Measurements from ENCODE around the gene SEMA3C.
A peak's percentile ranks its signal among the peaks of the same experiment; 100 is the strongest.
"Not testable (repeated sequence)": the region's sequence is repeated elsewhere in the genome, so short reads cannot be mapped to it uniquely, and the experiment has no call there.

SEMA3C gene

DNA sequence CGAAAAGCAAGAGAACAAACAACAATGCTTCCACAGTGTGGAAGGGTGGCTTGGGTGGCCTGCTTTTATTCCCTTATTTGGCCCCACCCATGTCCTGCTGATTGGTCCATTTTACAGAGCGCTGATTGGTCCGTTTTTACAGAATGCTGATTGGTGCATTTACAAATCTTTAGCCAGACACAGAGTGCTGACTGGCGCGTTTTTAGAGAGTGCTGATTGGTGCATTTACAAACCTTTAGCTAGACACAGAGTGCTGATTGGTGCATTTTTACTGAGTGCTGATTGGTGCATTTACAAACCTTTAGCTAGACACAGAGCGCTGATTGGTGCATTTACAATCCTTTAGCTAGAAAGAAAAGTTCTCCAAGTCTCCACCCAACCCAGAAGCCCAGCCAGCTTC is 8.1 kb upstream of the SEMA3C start:
- not testable (repeated sequence) for H2AFZ ChIP-seq (ENCODE audit: low read length, unreplicated experiment); H3K79me2 ChIP-seq (ENCODE audit: control insufficient read depth, insufficient read depth, low read length, unreplicated experiment); H3K4me3 ChIP-seq (ENCODE audit: low read depth, low read length); H3K4me1 ChIP-seq (ENCODE audit: control insufficient read depth, insufficient read depth, low read length, unreplicated experiment); H3K36me3 ChIP-seq (ENCODE audit: insufficient read depth, low read length); H3K27me3 ChIP-seq (ENCODE audit: insufficient read depth, low read length); H3K27ac ChIP-seq (ENCODE audit: low read depth, low read length)

GRCh38 chr7:80924090-80924489 is 5.2 kb upstream of the SEMA3C start:
- no peak overlapping the region for H3K27ac ChIP-seq (ENCODE audit: low read depth, low read length)
- H3K79me2 ChIP-seq (ENCODE audit: control insufficient read depth, insufficient read depth, low read length, unreplicated experiment) = no peaks in the 10 kb centered on the region
- H3K4me3 ChIP-seq (ENCODE audit: low read depth, low read length) = no peak overlapping the region
- H3K4me1 ChIP-seq (ENCODE audit: control insufficient read depth, insufficient read depth, low read length, unreplicated experiment) = peaks cover 22% of the 10 kb centered on the region
- no peak overlapping the region for H2AFZ ChIP-seq (ENCODE audit: low read length, unreplicated experiment)
- H3K36me3 ChIP-seq (ENCODE audit: insufficient read depth, low read length) = no peaks in the 10 kb centered on the region
- no peaks in the 10 kb centered on the region for H3K27me3 ChIP-seq (ENCODE audit: insufficient read depth, low read length)

DNA sequence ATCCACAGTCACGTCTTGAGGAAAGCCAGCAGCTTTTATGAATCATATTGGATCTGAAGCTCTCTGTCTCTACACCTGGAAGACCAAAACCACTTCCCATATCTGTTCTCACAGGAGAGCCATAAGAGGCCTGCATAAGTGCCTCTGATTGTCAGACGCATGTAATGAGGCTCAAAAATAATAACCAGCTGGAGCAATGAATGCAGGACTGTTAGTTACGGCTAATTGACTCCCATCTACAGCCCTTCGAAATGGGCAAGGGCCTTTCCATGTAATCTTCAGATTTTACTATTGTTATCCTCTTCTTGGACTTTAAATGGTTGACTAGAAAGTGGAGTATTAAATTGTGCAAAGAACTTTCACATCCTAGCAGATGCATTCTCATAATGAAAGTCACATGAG is 4.4 kb upstream of the SEMA3C start:
- peaks cover 6% of the 10 kb centered on the region for H3K79me2 ChIP-seq (ENCODE audit: control insufficient read depth, insufficient read depth, low read length, unreplicated experiment)
- no peak overlapping the region for H2AFZ ChIP-seq (ENCODE audit: low read length, unreplicated experiment)

DNA sequence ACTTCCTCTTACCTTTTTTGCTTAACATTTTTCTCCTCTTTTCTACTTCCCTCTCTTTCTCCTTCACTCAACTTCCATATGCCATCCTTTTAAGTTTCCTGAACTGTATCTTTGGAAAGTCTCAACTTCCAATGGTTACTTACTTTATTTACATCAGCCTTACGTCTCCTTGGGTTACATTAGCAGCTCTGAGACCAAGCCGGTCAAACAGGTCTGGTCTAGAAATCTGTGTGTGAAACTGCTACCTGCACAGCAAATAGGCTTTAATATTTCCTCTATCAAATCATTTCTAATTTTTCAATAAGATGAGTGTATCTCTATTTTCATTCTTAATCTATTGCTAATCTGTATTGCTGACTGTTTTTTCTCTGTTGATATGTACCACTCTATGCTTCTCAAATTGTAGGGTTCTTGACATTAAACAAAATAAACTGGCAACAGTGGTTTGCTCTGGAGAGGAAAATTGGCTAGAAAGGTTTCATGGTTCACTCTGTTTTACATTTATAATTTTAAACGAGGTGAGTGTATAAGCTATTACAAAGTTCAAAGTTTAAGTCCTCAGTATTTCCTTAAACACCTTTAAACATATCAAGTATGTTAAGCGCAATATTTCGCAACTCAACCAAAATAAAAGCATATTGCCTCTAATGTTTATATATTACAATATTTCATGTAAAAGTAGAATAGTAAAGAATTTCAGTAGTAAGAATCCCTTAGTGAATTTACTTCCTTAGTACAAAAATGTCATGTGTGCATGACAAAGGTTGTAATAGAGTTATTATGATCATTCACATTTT is 3.6 kb upstream of the SEMA3C start:
- Histone ChIP-seq H3K79me2 (ENCODE audit: control insufficient read depth, insufficient read depth, low read length, unreplicated experiment) (peaks cover 14% of the 10 kb centered on the region), H3K4me3 (ENCODE audit: low read depth, low read length) (no peak overlapping the region), H3K27ac (ENCODE audit: low read depth, low read length) (no peak overlapping the region), H3K4me1 (ENCODE audit: control insufficient read depth, insufficient read depth, low read length, unreplicated experiment) (peaks cover 22% of the 10 kb centered on the region), H3K27me3 (ENCODE audit: insufficient read depth, low read length) (no peaks in the 10 kb centered on the region), H3K36me3 (ENCODE audit: insufficient read depth, low read length) (no peaks in the 10 kb centered on the region), H2AFZ (ENCODE audit: low read length, unreplicated experiment) (peak overlapping the region; percentile 24)

More for the DNA sequence above, 4.4 kb upstream of the SEMA3C start:
- Histone ChIP-seq H3K27ac (ENCODE audit: low read depth, low read length) (no peak overlapping the region), H3K4me1 (ENCODE audit: control insufficient read depth, insufficient read depth, low read length, unreplicated experiment) (peaks cover 22% of the 10 kb centered on the region), H3K4me3 (ENCODE audit: low read depth, low read length) (no peak overlapping the region), H3K27me3 (ENCODE audit: insufficient read depth, low read length) (no peaks in the 10 kb centered on the region), H3K36me3 (ENCODE audit: insufficient read depth, low read length) (no peaks in the 10 kb centered on the region)

- Histone ChIP-seq H3K79me2 (ENCODE audit: control insufficient read depth, insufficient read depth, low read length, unreplicated experiment) (peaks cover 26% of the 10 kb centered on the region), H3K4me3 (ENCODE audit: low read depth, low read length) (no peak overlapping the region), H3K4me1 (ENCODE audit: control insufficient read depth, insufficient read depth, low read length, unreplicated experiment) (peaks cover 30% of the 10 kb centered on the region), H2AFZ (ENCODE audit: low read length, unreplicated experiment) (no peak overlapping the region), H3K27ac (ENCODE audit: low read depth, low read length) (peak overlapping the region; percentile 26; the same call in 1 of the 2 replicates), H3K36me3 (ENCODE audit: insufficient read depth, low read length) (peaks cover 1% of the 10 kb centered on the region), H3K27me3 (ENCODE audit: insufficient read depth, low read length) (no peaks in the 10 kb centered on the region)
Measured at GRCh38 chr7:80921130-80921529, 2.3 kb upstream of the SEMA3C start.

DNA sequence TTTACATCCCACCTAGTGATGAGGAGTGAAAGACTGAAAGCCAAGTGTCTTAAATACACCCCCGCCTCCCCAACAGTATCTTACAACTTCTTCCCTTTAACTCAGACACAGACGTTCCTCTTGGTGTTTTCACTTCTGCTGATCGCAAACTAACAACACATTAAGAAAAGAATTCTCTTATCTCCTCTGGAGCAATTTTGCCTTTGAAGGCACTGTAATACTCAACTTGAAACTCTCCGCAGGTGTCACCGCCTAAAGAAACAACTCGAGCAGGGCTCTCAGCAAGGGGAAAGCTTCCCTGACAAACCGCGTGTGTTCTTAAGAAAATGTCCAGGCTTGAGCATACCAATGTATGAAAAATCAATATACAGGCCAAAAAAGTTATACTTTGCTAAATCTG is 452 bp downstream of the SEMA3C start:
- H3K79me2 ChIP-seq (ENCODE audit: control insufficient read depth, insufficient read depth, low read length, unreplicated experiment) = peaks cover 51% of the 10 kb centered on the region
- peaks cover 49% of the 10 kb centered on the region for H3K4me1 ChIP-seq (ENCODE audit: control insufficient read depth, insufficient read depth, low read length, unreplicated experiment)
- no peaks in the 10 kb centered on the region for H3K27me3 ChIP-seq (ENCODE audit: insufficient read depth, low read length)
- peak overlapping the region; percentile 99 for H3K4me3 ChIP-seq (ENCODE audit: low read depth, low read length)
- H3K27ac ChIP-seq (ENCODE audit: low read depth, low read length) = peak overlapping the region; percentile 66
- H2AFZ ChIP-seq (ENCODE audit: low read length, unreplicated experiment) = peak overlapping the region; percentile 48
- H3K36me3 ChIP-seq (ENCODE audit: insufficient read depth, low read length) = peaks cover 28% of the 10 kb centered on the region

- peak overlapping the region; percentile 34 for H3K27ac ChIP-seq (ENCODE audit: low read depth, low read length)
- H3K4me3 ChIP-seq (ENCODE audit: low read depth, low read length) = peak overlapping the region; percentile 99
- peaks cover 64% of the 10 kb centered on the region for H3K79me2 ChIP-seq (ENCODE audit: control insufficient read depth, insufficient read depth, low read length, unreplicated experiment)
- H3K4me1 ChIP-seq (ENCODE audit: control insufficient read depth, insufficient read depth, low read length, unreplicated experiment) = peaks cover 56% of the 10 kb centered on the region
- peaks cover 39% of the 10 kb centered on the region for H3K36me3 ChIP-seq (ENCODE audit: insufficient read depth, low read length)
- H2AFZ ChIP-seq (ENCODE audit: low read length, unreplicated experiment) = no peak overlapping the region
- H3K27me3 ChIP-seq (ENCODE audit: insufficient read depth, low read length) = no peaks in the 10 kb centered on the region
Measured at GRCh38 chr7:80916770-80917741, 1.8 kb downstream of the SEMA3C start.

- Histone ChIP-seq H3K27me3 (ENCODE audit: insufficient read depth, low read length) (no peaks in the 10 kb centered on the region), H3K27ac (ENCODE audit: low read depth, low read length) (no peak overlapping the region), H2AFZ (ENCODE audit: low read length, unreplicated experiment) (no peak overlapping the region), H3K4me3 (ENCODE audit: low read depth, low read length) (no peak overlapping the region), H3K4me1 (ENCODE audit: control insufficient read depth, insufficient read depth, low read length, unreplicated experiment) (peaks cover 48% of the 10 kb centered on the region), H3K79me2 (ENCODE audit: control insufficient read depth, insufficient read depth, low read length, unreplicated experiment) (peaks cover 59% of the 10 kb centered on the region), H3K36me3 (ENCODE audit: insufficient read depth, low read length) (peaks cover 38% of the 10 kb centered on the region)
Measured at GRCh38 chr7:80910228-80910627, 8.6 kb downstream of the SEMA3C start.

DNA sequence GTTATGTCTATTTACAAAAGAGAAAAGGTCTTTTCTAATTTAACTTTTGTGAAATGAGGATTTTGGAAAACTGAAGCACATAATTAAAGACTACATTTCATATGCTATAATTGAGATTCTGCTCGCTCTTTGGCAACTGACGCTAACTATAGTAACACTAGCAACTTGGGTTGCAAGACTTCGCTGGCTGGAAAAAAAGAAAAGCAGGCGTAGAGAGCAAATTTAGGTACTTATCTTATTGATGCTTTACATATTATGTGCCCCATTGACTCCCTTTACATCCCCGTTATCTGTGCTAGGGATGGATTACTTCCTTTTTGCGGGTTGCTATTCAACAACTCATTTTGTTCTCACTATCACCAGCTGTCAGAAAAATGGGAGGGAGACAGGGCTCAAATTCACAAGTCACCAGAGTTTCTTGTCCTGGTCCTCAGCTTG is 10.5 kb downstream of the SEMA3C start:
- H3K27ac ChIP-seq (ENCODE audit: low read depth, low read length) = no peak overlapping the region
- H3K27me3 ChIP-seq (ENCODE audit: insufficient read depth, low read length) = no peaks in the 10 kb centered on the region
- no peak overlapping the region for H2AFZ ChIP-seq (ENCODE audit: low read length, unreplicated experiment)
- peaks cover 54% of the 10 kb centered on the region for H3K79me2 ChIP-seq (ENCODE audit: control insufficient read depth, insufficient read depth, low read length, unreplicated experiment)
- peaks cover 37% of the 10 kb centered on the region for H3K4me1 ChIP-seq (ENCODE audit: control insufficient read depth, insufficient read depth, low read length, unreplicated experiment)
- peaks cover 32% of the 10 kb centered on the region for H3K36me3 ChIP-seq (ENCODE audit: insufficient read depth, low read length)
- no peak overlapping the region for H3K4me3 ChIP-seq (ENCODE audit: low read depth, low read length)

DNA sequence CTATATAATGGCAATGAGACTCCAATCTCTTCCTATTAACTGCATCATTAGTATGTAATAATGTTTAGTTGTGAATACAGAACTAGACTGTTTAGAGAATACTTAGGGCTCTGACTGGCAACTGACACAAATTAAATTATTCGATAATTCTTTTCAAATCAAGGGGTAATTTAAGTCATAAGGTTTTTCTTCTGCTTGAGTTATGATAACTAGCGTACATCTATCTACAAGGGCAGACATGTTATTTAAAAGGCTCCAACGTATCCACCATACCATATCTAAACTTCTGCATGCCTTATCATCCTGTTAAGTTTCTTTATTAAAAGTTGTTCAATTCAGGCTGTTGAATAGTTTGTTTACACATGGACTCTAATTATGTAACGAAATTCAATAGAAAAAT is 11.2 kb downstream of the SEMA3C start:
- Histone ChIP-seq H3K79me2 (ENCODE audit: control insufficient read depth, insufficient read depth, low read length, unreplicated experiment) (peaks cover 54% of the 10 kb centered on the region), H3K4me3 (ENCODE audit: low read depth, low read length) (no peak overlapping the region), H3K4me1 (ENCODE audit: control insufficient read depth, insufficient read depth, low read length, unreplicated experiment) (peaks cover 38% of the 10 kb centered on the region), H3K27ac (ENCODE audit: low read depth, low read length) (no peak overlapping the region), H3K36me3 (ENCODE audit: insufficient read depth, low read length) (peaks cover 27% of the 10 kb centered on the region), H2AFZ (ENCODE audit: low read length, unreplicated experiment) (no peak overlapping the region), H3K27me3 (ENCODE audit: insufficient read depth, low read length) (no peaks in the 10 kb centered on the region)
